A549 (cell line): ENCODE measurements around the gene USP20.

Experiments used
- CHD4 ChIP-seq: fragments of 200-600 bp; sonication (generic); IDR thresholded peaks from 2 replicates; pipeline ENCODE4 v1.6.1; 2016; ENCODE audit warnings: antibody characterized with exemption, mild to moderate bottlenecking, borderline replicate concordance
- EP300 ChIP-seq, 2 experiments: fragments of >200 bp; sonication (Bioruptor Twin); formaldehyde crosslinking; IDR thresholded peaks; 2 replicates in 1 of 2; 3 replicates in 1 of 2; pipeline ENCODE4 v1.6.1; 2016 to 2017
- FOXS1 ChIP-seq: fragments of 250-450 bp; sonication (Bioruptor Pico); IDR thresholded peaks from 2 replicates; pipeline ENCODE4 v1.5.0; 2020; ENCODE audit warnings: mild to moderate bottlenecking, moderate library complexity
- JUNB ChIP-seq: fragments of >200 bp; sonication (Bioruptor Twin); formaldehyde crosslinking; IDR thresholded peaks from 2 replicates; pipeline ENCODE4 v1.6.1; 2016
- PHF8 ChIP-seq: fragments of 200-600 bp; sonication (generic); IDR thresholded peaks from 2 replicates; pipeline ENCODE4 v1.6.1; 2016; ENCODE audit warnings: low read depth, mild to moderate bottlenecking, antibody characterized with exemption, moderate library complexity, borderline replicate concordance
- POLR2A ChIP-seq: IDR thresholded peaks from 2 replicates; pipeline ENCODE4 v1.6.1; 2012; ENCODE audit warnings: mild to moderate bottlenecking, low read length
- RFX5 ChIP-seq: fragments of 450-650 bp; IDR thresholded peaks from 2 replicates; pipeline ENCODE4 v1.7.1; 2014; ENCODE audit warnings: antibody characterized with exemption, mild to moderate bottlenecking, moderate library complexity
- TF ChIP-seq, protein P1 (sequence below): fragments of >200 bp; sonication (Bioruptor Twin); formaldehyde crosslinking; IDR thresholded peaks from 3 replicates; pipeline ENCODE4 v1.5.1; 2016
- TF ChIP-seq, protein P2 (sequence below): fragments of 200-600 bp; sonication (generic); IDR thresholded peaks from 2 replicates; pipeline ENCODE4 v1.6.1; 2016; ENCODE audit warnings: antibody characterized with exemption, mild to moderate bottlenecking, moderate library complexity

DNA sequence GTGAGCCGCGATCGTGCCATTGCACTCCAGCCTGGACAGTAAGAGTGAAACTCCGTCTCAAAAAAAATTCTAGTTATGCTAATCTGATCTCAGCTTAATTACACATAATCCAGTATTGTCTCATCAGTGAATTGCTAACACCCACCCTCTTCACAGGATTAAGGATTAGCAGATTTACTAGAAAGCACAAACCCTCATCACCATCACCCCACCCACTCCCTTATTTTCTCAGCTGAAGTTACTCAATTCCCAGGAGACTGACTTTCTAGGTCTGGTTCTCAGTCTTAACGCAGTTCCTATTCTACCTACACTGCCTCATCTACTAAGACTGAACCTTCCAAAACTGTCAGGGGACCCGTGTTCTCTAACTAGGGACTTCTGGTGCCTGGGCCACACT is 23.3 kb upstream of the USP20 start:
- TF ChIP-seq, protein P1, sequence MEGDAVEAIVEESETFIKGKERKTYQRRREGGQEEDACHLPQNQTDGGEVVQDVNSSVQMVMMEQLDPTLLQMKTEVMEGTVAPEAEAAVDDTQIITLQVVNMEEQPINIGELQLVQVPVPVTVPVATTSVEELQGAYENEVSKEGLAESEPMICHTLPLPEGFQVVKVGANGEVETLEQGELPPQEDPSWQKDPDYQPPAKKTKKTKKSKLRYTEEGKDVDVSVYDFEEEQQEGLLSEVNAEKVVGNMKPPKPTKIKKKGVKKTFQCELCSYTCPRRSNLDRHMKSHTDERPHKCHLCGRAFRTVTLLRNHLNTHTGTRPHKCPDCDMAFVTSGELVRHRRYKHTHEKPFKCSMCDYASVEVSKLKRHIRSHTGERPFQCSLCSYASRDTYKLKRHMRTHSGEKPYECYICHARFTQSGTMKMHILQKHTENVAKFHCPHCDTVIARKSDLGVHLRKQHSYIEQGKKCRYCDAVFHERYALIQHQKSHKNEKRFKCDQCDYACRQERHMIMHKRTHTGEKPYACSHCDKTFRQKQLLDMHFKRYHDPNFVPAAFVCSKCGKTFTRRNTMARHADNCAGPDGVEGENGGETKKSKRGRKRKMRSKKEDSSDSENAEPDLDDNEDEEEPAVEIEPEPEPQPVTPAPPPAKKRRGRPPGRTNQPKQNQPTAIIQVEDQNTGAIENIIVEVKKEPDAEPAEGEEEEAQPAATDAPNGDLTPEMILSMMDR: no peak
- TF ChIP-seq POLR2A: no peak
- TF ChIP-seq RFX5: no peak
- TF ChIP-seq CHD4: no peak
- TF ChIP-seq, protein P2, sequence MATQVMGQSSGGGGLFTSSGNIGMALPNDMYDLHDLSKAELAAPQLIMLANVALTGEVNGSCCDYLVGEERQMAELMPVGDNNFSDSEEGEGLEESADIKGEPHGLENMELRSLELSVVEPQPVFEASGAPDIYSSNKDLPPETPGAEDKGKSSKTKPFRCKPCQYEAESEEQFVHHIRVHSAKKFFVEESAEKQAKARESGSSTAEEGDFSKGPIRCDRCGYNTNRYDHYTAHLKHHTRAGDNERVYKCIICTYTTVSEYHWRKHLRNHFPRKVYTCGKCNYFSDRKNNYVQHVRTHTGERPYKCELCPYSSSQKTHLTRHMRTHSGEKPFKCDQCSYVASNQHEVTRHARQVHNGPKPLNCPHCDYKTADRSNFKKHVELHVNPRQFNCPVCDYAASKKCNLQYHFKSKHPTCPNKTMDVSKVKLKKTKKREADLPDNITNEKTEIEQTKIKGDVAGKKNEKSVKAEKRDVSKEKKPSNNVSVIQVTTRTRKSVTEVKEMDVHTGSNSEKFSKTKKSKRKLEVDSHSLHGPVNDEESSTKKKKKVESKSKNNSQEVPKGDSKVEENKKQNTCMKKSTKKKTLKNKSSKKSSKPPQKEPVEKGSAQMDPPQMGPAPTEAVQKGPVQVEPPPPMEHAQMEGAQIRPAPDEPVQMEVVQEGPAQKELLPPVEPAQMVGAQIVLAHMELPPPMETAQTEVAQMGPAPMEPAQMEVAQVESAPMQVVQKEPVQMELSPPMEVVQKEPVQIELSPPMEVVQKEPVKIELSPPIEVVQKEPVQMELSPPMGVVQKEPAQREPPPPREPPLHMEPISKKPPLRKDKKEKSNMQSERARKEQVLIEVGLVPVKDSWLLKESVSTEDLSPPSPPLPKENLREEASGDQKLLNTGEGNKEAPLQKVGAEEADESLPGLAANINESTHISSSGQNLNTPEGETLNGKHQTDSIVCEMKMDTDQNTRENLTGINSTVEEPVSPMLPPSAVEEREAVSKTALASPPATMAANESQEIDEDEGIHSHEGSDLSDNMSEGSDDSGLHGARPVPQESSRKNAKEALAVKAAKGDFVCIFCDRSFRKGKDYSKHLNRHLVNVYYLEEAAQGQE: no peak
- TF ChIP-seq JUNB: no peak
- no peak for TF ChIP-seq FOXS1
- no peak for TF ChIP-seq EP300 (IDR thresholded peaks at IDR 0.05)
- TF ChIP-seq PHF8: no peak
